ENCODE data around the gene ACACB. TPM values are rescaled to one million over a fixed set of nuclear protein-coding genes. Genes with fewer than 3 reads are reported as not detected.

The ACACB gene
- total RNA-seq, 1 experiment from 2014 or later = 26.2 TPM

GRCh38 chr12:109269428-109269827 lies 153.0 kb downstream of the ACACB start:
- ChIA-PET POLR2A (no interaction called here), CTCF (interaction anchor here (1.0 to 2.6 kb wide), 2 partner anchors 116 kb away, joined by 3 to 6 read pairs; no protein-coding TSS in a partner anchor)
- TF ChIP-seq, protein P1, sequence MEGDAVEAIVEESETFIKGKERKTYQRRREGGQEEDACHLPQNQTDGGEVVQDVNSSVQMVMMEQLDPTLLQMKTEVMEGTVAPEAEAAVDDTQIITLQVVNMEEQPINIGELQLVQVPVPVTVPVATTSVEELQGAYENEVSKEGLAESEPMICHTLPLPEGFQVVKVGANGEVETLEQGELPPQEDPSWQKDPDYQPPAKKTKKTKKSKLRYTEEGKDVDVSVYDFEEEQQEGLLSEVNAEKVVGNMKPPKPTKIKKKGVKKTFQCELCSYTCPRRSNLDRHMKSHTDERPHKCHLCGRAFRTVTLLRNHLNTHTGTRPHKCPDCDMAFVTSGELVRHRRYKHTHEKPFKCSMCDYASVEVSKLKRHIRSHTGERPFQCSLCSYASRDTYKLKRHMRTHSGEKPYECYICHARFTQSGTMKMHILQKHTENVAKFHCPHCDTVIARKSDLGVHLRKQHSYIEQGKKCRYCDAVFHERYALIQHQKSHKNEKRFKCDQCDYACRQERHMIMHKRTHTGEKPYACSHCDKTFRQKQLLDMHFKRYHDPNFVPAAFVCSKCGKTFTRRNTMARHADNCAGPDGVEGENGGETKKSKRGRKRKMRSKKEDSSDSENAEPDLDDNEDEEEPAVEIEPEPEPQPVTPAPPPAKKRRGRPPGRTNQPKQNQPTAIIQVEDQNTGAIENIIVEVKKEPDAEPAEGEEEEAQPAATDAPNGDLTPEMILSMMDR (IDR thresholded peaks at IDR 0.05; ENCODE audit: insufficient read depth in 1 of 2, low read depth in 1 of 2, low read length in 1 of 2, severe bottlenecking in 1 of 2, unreplicated experiment in 1 of 2) = no peak
- no TSS peak for BruUV-seq (replicated peaks)
- no peaks in the 10 kb centered on the region for H3K4me1 Mint-ChIP-seq (ENCODE audit: low read depth, unreplicated experiment)
- intact Hi-C loops (cut with micrococcal nuclease; ENCODE audit: unreplicated experiment) = no loop called here
- no peak overlapping the region for H3K27ac Mint-ChIP-seq (ENCODE audit: unreplicated experiment)
- no peak for DNase-seq
- H3K4me1 ChIP-seq = no peaks in the 10 kb centered on the region
- no peak overlapping the region for H3K4me3 ChIP-seq (ENCODE audit: low read depth, low read length)
- H3K4me3 Mint-ChIP-seq (ENCODE audit: unreplicated experiment) = no peak overlapping the region
- peaks cover 7% of the 10 kb centered on the region for H3K9me3 Mint-ChIP-seq (ENCODE audit: unreplicated experiment)
- H3K36me3 Mint-ChIP-seq (ENCODE audit: insufficient read depth, unreplicated experiment) = no peaks in the 10 kb centered on the region
- peaks cover 2% of the 10 kb centered on the region; the same call in 1 of the 2 replicates for H3K36me3 ChIP-seq (ENCODE audit: control insufficient read depth, insufficient read depth, low read length)
- no peaks in the 10 kb centered on the region for H3K9me3 ChIP-seq
- no peaks in the 10 kb centered on the region for H3K27me3 ChIP-seq (replicated peaks; ENCODE audit: control insufficient read depth, insufficient read depth, low read length)
- no peaks in the 10 kb centered on the region for H3K27me3 Mint-ChIP-seq (ENCODE audit: insufficient read depth, unreplicated experiment)

GRCh38 chr12:109270494-109270893 lies 154.1 kb downstream of the ACACB start:
- no peak overlapping the region for H3K27ac Mint-ChIP-seq (ENCODE audit: unreplicated experiment)
- Histone ChIP-seq H3K36me3 (ENCODE audit: control insufficient read depth, insufficient read depth, low read length) (peaks cover 2% of the 10 kb centered on the region; the same call in 1 of the 2 replicates), H3K4me3 (ENCODE audit: low read depth, low read length) (no peak overlapping the region), H3K27me3 (replicated peaks; ENCODE audit: control insufficient read depth, insufficient read depth, low read length) (no peaks in the 10 kb centered on the region), H3K9me3 (no peaks in the 10 kb centered on the region), H3K4me1 (no peaks in the 10 kb centered on the region)
- ChIA-PET CTCF (interaction anchor here (0.6 to 2.6 kb wide), 2 partner anchors 79 to 114 kb away, joined by 3 to 6 read pairs; no protein-coding TSS in a partner anchor), POLR2A (no interaction called here)
- TF ChIP-seq, protein P1 (IDR thresholded peaks at IDR 0.05; ENCODE audit: insufficient read depth in 1 of 2, low read depth in 1 of 2, low read length in 1 of 2, severe bottlenecking in 1 of 2, unreplicated experiment in 1 of 2) = no peak
- no TSS peak for BruUV-seq (replicated peaks)
- H3K36me3 Mint-ChIP-seq (ENCODE audit: insufficient read depth, unreplicated experiment) = no peaks in the 10 kb centered on the region
- H3K4me3 Mint-ChIP-seq (ENCODE audit: unreplicated experiment) = no peak overlapping the region
- H3K27me3 Mint-ChIP-seq (ENCODE audit: insufficient read depth, unreplicated experiment) = no peaks in the 10 kb centered on the region
- H3K4me1 Mint-ChIP-seq (ENCODE audit: low read depth, unreplicated experiment) = no peaks in the 10 kb centered on the region
- no peak for DNase-seq
- intact Hi-C loops (cut with micrococcal nuclease; ENCODE audit: unreplicated experiment) = no loop called here
- peaks cover 7% of the 10 kb centered on the region for H3K9me3 Mint-ChIP-seq (ENCODE audit: unreplicated experiment)

DNA sequence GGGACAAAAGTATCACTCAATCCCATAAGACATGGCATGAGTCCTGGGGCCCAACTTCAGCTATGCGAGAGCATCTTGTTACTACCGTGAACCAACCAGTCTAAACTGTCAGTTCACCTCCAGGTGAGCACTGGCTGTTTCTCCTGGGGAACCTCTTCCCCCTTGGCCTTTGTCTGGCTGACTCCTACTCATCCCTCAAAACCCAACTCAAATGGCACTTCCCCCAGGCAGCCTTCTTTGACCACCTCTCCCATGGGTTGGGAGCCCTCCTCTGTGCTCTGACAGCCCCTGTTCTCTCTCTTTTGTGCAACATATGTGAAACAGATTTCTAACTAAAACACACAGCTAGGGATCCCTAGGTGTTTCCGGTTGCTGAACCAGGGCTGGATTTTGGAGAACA lies 155.0 kb downstream of the ACACB start:
- TF ChIP-seq, protein P1 (IDR thresholded peaks at IDR 0.05; ENCODE audit: insufficient read depth in 1 of 2, low read depth in 1 of 2, low read length in 1 of 2, severe bottlenecking in 1 of 2, unreplicated experiment in 1 of 2) = no peak
- H3K4me1 Mint-ChIP-seq (ENCODE audit: low read depth, unreplicated experiment) = no peaks in the 10 kb centered on the region
- no peaks in the 10 kb centered on the region for H3K36me3 Mint-ChIP-seq (ENCODE audit: insufficient read depth, unreplicated experiment)
- no peak overlapping the region for H3K4me3 ChIP-seq (ENCODE audit: low read depth, low read length)
- no peaks in the 10 kb centered on the region for H3K36me3 ChIP-seq (ENCODE audit: control insufficient read depth, insufficient read depth, low read length)
- CTCF ChIA-PET = interaction anchor here (2.6 kb wide), 1 partner anchor 114 kb away, joined by 6 read pairs; no protein-coding TSS in a partner anchor
- H3K27me3 ChIP-seq (replicated peaks; ENCODE audit: control insufficient read depth, insufficient read depth, low read length) = no peaks in the 10 kb centered on the region
- no peaks in the 10 kb centered on the region for H3K4me1 ChIP-seq
- no TSS peak for BruUV-seq (replicated peaks)
- H3K9me3 ChIP-seq = no peaks in the 10 kb centered on the region
- H3K27me3 Mint-ChIP-seq (ENCODE audit: insufficient read depth, unreplicated experiment) = no peaks in the 10 kb centered on the region
- POLR2A ChIA-PET = no interaction called here
- peak overlapping the region; percentile 38 for H3K27ac Mint-ChIP-seq (ENCODE audit: unreplicated experiment)
- intact Hi-C loops (cut with micrococcal nuclease; ENCODE audit: unreplicated experiment) = no loop called here
- no peak overlapping the region for H3K4me3 Mint-ChIP-seq (ENCODE audit: unreplicated experiment)
- peaks cover 7% of the 10 kb centered on the region for H3K9me3 Mint-ChIP-seq (ENCODE audit: unreplicated experiment)
- no peak for DNase-seq
